Upper lobe of right lung (tissue), 1 donor: ENCODE results near the gene ALPK3. TPM values are rescaled to one million over a fixed set of nuclear protein-coding genes. Genes with fewer than 3 reads are reported as not detected.

Source experiments
- ATAC-seq: fragments of 200-7000 bp; cut with Tn5 transposase; one replicate; pipeline ENCODE4 v1.9.1; 2020; ENCODE audit warnings: mild to moderate bottlenecking, moderate library complexity
- DNase-seq: peaks from one replicate; pipeline ENCODE4 v3.0.0-alpha.2; 2020
- H3K27ac ChIP-seq: fragments of 200-600 bp; one replicate; pipeline ENCODE4 v1.8.0; 2022
- H3K27me3 ChIP-seq: fragments of 200-600 bp; one replicate; pipeline ENCODE4 v1.8.0; 2022; ENCODE audit warnings: mild to moderate bottlenecking
- H3K36me3 ChIP-seq: fragments of 200-600 bp; one replicate; pipeline ENCODE4 v1.8.0; 2022
- H3K4me1 ChIP-seq: fragments of 200-600 bp; one replicate; pipeline ENCODE4 v1.8.0; 2022
- H3K4me3 ChIP-seq: fragments of 200-600 bp; one replicate; pipeline ENCODE4 v1.8.0; 2022; ENCODE audit warnings: mild to moderate bottlenecking
- H3K9me3 ChIP-seq: fragments of 200-600 bp; one replicate; pipeline ENCODE4 v1.8.0; 2022
- CTCF ChIP-seq: fragments of 200-600 bp; IDR thresholded peaks from one replicate; pipeline ENCODE4 v1.8.0; 2022; ENCODE audit warnings: antibody characterized with exemption
- intact Hi-C: fragments of 100-400 bp; cut with DNase I; formaldehyde crosslinking; loops from one replicate; pipeline ENCODE4 v1.11.0; 2022
- total RNA-seq: library from RNA; stranded (reverse); fragmentation: NEBNext Ultra II Directional; extraction: Animal tissue kit (Norgen Biotek cat#: 25700); gene quantifications from one replicate; pipeline ENCODE4 v1.2.1, GENCODE V29; 2021
- donor health status: DM: no; HTN: yes; CAD: no; lungs with severe emphysema.

ALPK3 gene
- total RNA-seq, 1 donor from 2014 or later, result 21.0 TPM

DNA sequence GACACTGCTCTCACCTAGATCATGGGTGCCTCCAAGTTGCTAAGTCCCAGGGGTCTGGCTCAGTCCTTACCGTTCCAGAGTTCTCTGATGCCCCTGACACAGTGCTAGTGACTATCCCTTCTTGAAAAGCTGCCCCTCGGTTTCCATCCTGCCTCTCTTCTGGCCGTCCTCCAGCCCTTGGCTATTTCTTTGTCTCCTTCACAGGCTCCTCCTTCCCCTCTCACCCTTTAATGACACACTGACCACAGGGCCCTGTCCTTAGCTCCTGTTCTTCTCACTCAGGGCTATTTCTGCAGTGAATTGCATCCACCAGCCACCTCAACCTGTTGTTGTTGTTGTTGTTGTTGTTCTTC lies 98.4 kb downstream of the ALPK3 start:
- intact Hi-C loops, result loop anchor here (10.0 kb wide), 1 partner anchor 51 kb away; no protein-coding TSS in a partner anchor
- Histone ChIP-seq H3K36me3 (no peaks in the 10 kb centered on the region), H3K4me3 (no peak overlapping the region), H3K27ac (peak overlapping the region; percentile 58), H3K4me1 (peaks cover 20% of the 10 kb centered on the region), H3K27me3 (no peaks in the 10 kb centered on the region), H3K9me3 (no peaks in the 10 kb centered on the region)
- DNase-seq (no peak), ATAC-seq (no peak)
- no peak for TF ChIP-seq CTCF

- H3K4me1 ChIP-seq, result peaks cover 10% of the 10 kb centered on the region
- no peak for TF ChIP-seq CTCF
- no peaks in the 10 kb centered on the region for H3K9me3 ChIP-seq
- H3K27ac ChIP-seq, result no peak overlapping the region
- ATAC-seq, result no peak
- intact Hi-C loops, result loop anchor here (10.0 kb wide), 1 partner anchor 53 kb away; no protein-coding TSS in a partner anchor
- H3K27me3 ChIP-seq, result no peaks in the 10 kb centered on the region
- H3K36me3 ChIP-seq, result no peaks in the 10 kb centered on the region
- DNase-seq, result no peak
- no peak overlapping the region for H3K4me3 ChIP-seq
Measured at GRCh38 chr15:84917452-84917851, 100.3 kb downstream of the ALPK3 start.

GRCh38 chr15:84919106-84919667 lies 102.0 kb downstream of the ALPK3 start:
- TF ChIP-seq CTCF, result no peak
- peaks cover 13% of the 10 kb centered on the region for H3K4me1 ChIP-seq
- H3K27ac ChIP-seq, result no peak overlapping the region
- no peaks in the 10 kb centered on the region for H3K36me3 ChIP-seq
- ATAC-seq, result no peak
- H3K9me3 ChIP-seq, result no peaks in the 10 kb centered on the region
- intact Hi-C loops, result loop anchor here (10.0 kb wide), 1 partner anchor 54 kb away; no protein-coding TSS in a partner anchor
- no peak overlapping the region for H3K4me3 ChIP-seq
- DNase-seq, result no peak
- H3K27me3 ChIP-seq, result no peaks in the 10 kb centered on the region

- DNase-seq (no peak), ATAC-seq (no peak)
- no peak for TF ChIP-seq CTCF
- intact Hi-C loops, result no loop called here
- Histone ChIP-seq H3K9me3 (no peaks in the 10 kb centered on the region), H3K27me3 (no peaks in the 10 kb centered on the region), H3K4me1 (peaks cover 8% of the 10 kb centered on the region), H3K27ac (no peak overlapping the region), H3K36me3 (no peaks in the 10 kb centered on the region), H3K4me3 (no peak overlapping the region)
Measured at GRCh38 chr15:84921121-84921520, 104.0 kb downstream of the ALPK3 start.

DNA sequence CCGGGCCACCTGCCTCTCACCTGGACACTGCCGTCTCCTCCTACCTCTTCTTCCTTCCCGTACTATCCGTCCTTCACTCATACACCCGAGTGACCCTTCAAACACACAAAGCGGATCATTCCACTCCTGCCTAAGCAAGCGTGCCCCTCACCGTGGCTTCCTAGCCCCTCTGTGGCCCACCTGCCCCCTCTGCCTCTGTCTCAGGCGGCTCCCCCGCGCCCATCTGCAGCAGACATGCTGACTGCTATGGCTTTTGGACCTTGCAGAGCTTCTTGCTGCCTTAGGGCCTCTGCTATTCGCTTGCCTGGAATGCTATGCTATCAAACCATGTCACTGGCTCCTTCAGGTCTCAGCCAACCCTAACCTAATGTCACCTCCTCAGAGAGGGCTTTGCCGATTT lies 105.4 kb downstream of the ALPK3 start:
- no peak for TF ChIP-seq CTCF
- H3K4me1 ChIP-seq, result peaks cover 8% of the 10 kb centered on the region
- no peak for ATAC-seq
- H3K36me3 ChIP-seq, result no peaks in the 10 kb centered on the region
- intact Hi-C loops, result no loop called here
- no peak overlapping the region for H3K4me3 ChIP-seq
- H3K9me3 ChIP-seq, result no peaks in the 10 kb centered on the region
- H3K27me3 ChIP-seq, result no peaks in the 10 kb centered on the region
- no peak overlapping the region for H3K27ac ChIP-seq
- no peak for DNase-seq

Other genes with a start within 250 kb of the ALPK3 start
- gene ZSCAN2, start 216.3 kb upstream of the ALPK3 start, total RNA-seq, result 5.8 TPM
- gene WDR73, start 163.1 kb upstream of the ALPK3 start, total RNA-seq, result 29.4 TPM
- gene NMB, start 159.2 kb upstream of the ALPK3 start, total RNA-seq, result 9.0 TPM
- gene SEC11A, start 101.2 kb upstream of the ALPK3 start, total RNA-seq, result 168 TPM
- 33.3 TPM for gene ZNF592, start 68.8 kb upstream of the ALPK3 start, total RNA-seq
- not detected for gene SLC28A1, start 67.3 kb downstream of the ALPK3 start, total RNA-seq
- gene PDE8A, start 164.5 kb downstream of the ALPK3 start, total RNA-seq, result 54.7 TPM